Measurements from ENCODE around the gene RBMS1.

DNA sequence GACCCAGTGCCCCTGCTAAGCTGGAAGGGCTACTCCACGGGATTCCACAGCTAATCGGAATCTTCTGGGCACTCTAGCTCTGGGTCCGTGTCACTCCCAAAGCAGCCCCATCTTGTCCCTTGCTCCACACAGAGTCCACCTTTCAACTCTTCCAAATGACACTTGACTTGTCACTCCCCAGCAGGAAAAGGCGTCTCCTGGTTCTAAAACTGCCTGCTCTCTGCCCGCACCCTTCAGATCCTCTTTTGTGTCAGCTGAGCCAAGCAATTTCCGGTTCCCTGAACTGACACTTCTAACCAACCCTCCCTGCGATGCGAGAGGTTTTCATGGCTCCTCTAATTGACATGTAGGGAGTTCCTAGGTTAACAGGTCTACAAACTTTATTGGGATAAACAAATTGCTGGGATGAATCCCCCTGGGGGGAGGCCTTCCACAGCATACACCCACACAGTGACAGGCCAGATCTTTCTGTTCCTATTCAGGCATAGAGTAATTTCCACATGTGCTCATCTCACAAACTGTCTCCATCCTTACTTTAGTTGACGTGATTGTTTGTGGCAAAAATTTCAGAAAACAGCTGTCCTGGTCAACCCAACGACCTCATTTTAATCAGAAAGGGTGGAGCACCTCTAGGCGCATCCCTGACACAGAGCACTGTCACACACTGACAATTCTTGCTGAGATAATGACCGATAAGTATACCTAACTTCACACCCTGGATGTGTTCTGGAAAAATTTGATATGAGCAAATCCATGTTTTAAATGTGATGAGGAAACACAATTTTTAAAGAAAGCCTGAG is 104.9 kb downstream of the RBMS1 start:
- TF ChIP-seq POLR2A (IDR thresholded peaks at IDR 0.05) = no peak
- TF ChIP-seq, protein P1, sequence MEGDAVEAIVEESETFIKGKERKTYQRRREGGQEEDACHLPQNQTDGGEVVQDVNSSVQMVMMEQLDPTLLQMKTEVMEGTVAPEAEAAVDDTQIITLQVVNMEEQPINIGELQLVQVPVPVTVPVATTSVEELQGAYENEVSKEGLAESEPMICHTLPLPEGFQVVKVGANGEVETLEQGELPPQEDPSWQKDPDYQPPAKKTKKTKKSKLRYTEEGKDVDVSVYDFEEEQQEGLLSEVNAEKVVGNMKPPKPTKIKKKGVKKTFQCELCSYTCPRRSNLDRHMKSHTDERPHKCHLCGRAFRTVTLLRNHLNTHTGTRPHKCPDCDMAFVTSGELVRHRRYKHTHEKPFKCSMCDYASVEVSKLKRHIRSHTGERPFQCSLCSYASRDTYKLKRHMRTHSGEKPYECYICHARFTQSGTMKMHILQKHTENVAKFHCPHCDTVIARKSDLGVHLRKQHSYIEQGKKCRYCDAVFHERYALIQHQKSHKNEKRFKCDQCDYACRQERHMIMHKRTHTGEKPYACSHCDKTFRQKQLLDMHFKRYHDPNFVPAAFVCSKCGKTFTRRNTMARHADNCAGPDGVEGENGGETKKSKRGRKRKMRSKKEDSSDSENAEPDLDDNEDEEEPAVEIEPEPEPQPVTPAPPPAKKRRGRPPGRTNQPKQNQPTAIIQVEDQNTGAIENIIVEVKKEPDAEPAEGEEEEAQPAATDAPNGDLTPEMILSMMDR (IDR thresholded peaks at IDR 0.05) = no peak

Data from lower leg skin (tissue), 3 donors.